ENCODE results near the gene TXNDC2. TPM values are rescaled to one million over a fixed set of nuclear protein-coding genes. Genes with fewer than 3 reads are reported as not detected.

TXNDC2 gene
- total and polyA plus RNA-seq, 2 donors, result 0.08 TPM; not detected in 1

DNA sequence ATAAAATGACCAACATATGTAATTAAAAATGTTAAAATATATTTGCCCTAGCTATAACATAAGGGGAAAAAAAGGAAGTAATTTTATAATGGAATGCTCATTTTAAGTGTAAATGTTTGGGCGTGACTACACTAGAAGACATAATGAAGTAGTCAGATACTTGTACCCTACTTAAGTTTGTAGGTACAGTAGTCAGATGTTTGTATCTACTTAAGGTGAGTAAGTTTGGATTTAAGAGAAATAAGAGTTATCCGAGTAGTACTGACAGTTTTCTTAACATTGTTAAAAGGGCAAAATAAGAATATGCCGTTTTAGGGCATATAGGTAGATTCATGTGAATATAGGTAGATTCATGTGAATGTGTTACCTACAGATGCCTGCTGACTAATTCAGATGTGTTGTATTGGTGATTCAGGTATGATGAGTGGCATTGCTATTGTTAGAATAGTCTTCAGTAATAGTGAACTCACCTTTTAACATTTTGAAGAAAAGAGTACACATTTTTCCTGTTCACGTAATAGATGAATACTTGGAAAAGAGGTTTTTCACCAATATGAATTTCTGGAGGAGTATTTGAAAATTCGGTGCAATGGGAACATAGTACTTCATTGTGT lies 43.0 kb downstream of the TXNDC2 start:
- DNase-seq (ENCODE audit: extremely low spot score), result no peak
- H3K4me1 ChIP-seq (ENCODE audit: insufficient read depth), result peaks cover 5% of the 10 kb centered on the region
- WGBS, result 93% methylated on average over 5 of the region's 5 CpGs
- no peak overlapping the region for H3K4me3 ChIP-seq (ENCODE audit: low read depth, low read length)
- H3K27ac ChIP-seq (ENCODE audit: low read depth), result no peak overlapping the region
- H3K36me3 ChIP-seq (ENCODE audit: insufficient read depth), result no peaks in the 10 kb centered on the region

GRCh38 chr18:9930299-9930884 lies 44.6 kb downstream of the TXNDC2 start:
- Histone ChIP-seq H3K36me3 (ENCODE audit: insufficient read depth) (no peaks in the 10 kb centered on the region), H3K4me1 (ENCODE audit: insufficient read depth) (peaks cover 5% of the 10 kb centered on the region), H3K4me3 (ENCODE audit: low read depth, low read length) (no peak overlapping the region), H3K27ac (ENCODE audit: low read depth) (no peak overlapping the region)
- DNase-seq (ENCODE audit: extremely low spot score), result no peak
- WGBS, result 82% methylated on average over 3 of the region's 3 CpGs

- Histone ChIP-seq H3K4me1 (ENCODE audit: insufficient read depth) (peaks cover 5% of the 10 kb centered on the region), H3K36me3 (ENCODE audit: insufficient read depth) (no peaks in the 10 kb centered on the region), H3K4me3 (ENCODE audit: low read depth, low read length) (no peak overlapping the region), H3K27ac (ENCODE audit: low read depth) (no peak overlapping the region)
- WGBS, result 72% methylated on average over 1 of the region's 1 CpG
- no peak for DNase-seq (ENCODE audit: extremely low spot score)
Observed at GRCh38 chr18:9931146-9931545, 45.4 kb downstream of the TXNDC2 start.

DNA sequence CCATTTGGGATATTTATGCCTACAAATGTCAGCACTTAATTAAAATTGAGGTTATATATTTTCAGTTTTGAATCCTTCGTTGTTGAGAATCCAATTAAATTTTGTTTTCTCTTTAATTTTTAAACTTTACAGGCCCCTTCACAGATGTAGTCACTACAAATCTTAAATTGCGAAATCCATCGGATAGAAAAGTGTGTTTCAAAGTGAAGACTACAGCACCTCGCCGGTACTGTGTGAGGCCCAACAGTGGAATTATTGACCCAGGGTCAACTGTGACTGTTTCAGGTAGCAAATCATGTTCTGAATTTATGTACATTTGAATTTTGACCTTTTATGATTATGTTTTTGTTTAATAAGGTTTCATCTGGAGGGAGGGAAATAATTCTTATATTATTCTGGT lies 45.9 kb downstream of the TXNDC2 start:
- H3K4me1 ChIP-seq (ENCODE audit: insufficient read depth), result no peaks in the 10 kb centered on the region
- no peak for DNase-seq (ENCODE audit: extremely low spot score)
- H3K4me3 ChIP-seq (ENCODE audit: low read depth, low read length), result no peak overlapping the region
- WGBS, result 79% methylated on average over 5 of the region's 5 CpGs
- no peaks in the 10 kb centered on the region for H3K36me3 ChIP-seq (ENCODE audit: insufficient read depth)
- H3K27ac ChIP-seq (ENCODE audit: low read depth), result no peak overlapping the region

GRCh38 chr18:9933865-9934264 lies 48.1 kb downstream of the TXNDC2 start:
- no peak overlapping the region for H3K4me3 ChIP-seq (ENCODE audit: low read depth, low read length)
- no peaks in the 10 kb centered on the region for H3K4me1 ChIP-seq (ENCODE audit: insufficient read depth)
- no peak overlapping the region for H3K27ac ChIP-seq (ENCODE audit: low read depth)
- DNase-seq (ENCODE audit: extremely low spot score), result no peak
- H3K36me3 ChIP-seq (ENCODE audit: insufficient read depth), result no peaks in the 10 kb centered on the region
- 85% methylated on average over 3 of the region's 3 CpGs for WGBS

DNA sequence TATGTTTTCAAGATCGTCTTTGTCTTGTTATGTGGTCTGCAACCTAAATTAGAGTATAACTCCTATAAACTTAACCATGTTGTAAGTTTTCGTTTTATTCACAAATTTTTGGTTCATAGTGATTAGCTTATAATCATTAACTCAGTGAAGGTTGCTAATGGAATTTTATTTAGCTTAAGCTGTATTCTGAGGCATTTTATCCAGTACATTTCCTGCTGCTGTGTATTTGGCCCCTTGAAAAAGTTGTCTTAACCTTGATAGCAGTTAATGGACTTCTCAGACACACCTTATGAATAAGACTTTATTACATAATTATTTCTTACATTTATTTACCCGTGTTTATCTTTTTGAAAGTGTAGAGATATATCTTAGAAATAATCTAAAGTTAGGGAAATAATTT lies 48.5 kb downstream of the TXNDC2 start:
- H3K4me3 ChIP-seq (ENCODE audit: low read depth, low read length), result no peak overlapping the region
- peaks cover 1% of the 10 kb centered on the region for H3K36me3 ChIP-seq (ENCODE audit: insufficient read depth)
- H3K4me1 ChIP-seq (ENCODE audit: insufficient read depth), result no peaks in the 10 kb centered on the region
- 87% methylated on average over 3 of the region's 3 CpGs for WGBS
- no peak for DNase-seq (ENCODE audit: extremely low spot score)
- H3K27ac ChIP-seq (ENCODE audit: low read depth), result no peak overlapping the region

Small RNA genes lying within 50 kb of the gene (small RNA-seq; reads per million reads assigned to genes)
- gene RNA5SP449, result not detected
- gene RNA5SP450, result not detected

Other genes starting within 250 kb of the TXNDC2 start
- 37.1 TPM for gene RAB31, start 177.7 kb upstream of the TXNDC2 start, total RNA-seq
- gene RAB31, start 177.7 kb upstream of the TXNDC2 start, polyA plus RNA-seq, result 77.2 TPM
- 278 TPM for gene VAPA, start 28.0 kb downstream of the TXNDC2 start, total RNA-seq
- gene VAPA, start 28.0 kb downstream of the TXNDC2 start, polyA plus RNA-seq, result 195 TPM

Measured in urinary bladder (tissue), 4 donors.